GM19025 (cell line): Measurements from ENCODE around the gene PRXL2B.
A peak's percentile ranks its signal among the peaks of the same experiment; 100 is the strongest.

Source experiments
- ATAC-seq: cut with Tn5 transposase; IDR thresholded peaks from one replicate; pipeline ENCODE4 v1.9.1; 2021; ENCODE audit warnings: mild to moderate bottlenecking, low read depth, moderate library complexity; ENCODE audit not compliant: unreplicated experiment

Gene PRXL2B

DNA sequence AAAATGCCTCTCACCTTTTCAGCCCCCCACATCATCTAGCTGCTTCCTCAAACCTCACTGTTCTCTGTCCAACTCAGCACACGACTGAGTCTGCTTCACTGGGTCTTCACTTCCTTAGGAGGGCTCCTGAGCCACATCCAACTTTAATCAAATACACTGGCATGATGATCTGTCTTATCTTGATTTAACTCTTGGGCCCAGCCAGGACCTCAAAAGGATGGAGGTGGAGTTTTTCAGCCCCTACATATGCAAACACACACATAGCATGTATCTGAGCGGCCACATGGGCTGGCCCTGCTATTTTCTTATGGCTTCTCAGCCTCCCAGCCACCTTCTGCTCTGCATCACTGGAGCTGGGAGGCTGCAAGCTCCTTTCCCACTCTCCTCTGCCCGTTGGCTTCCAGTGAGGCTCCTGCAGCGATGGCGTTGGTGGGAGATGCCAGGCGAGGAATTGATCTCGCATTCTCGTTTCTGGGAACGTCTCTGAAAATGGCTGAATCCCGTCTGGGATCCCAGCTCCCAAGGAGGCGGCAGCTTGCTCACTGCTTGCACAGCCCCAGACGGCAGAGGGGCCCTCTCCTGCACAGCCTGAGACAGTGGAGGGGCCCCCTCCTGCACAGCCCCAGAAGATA is 1.8 kb upstream of the PRXL2B start:
- no peak for ATAC-seq

DNA sequence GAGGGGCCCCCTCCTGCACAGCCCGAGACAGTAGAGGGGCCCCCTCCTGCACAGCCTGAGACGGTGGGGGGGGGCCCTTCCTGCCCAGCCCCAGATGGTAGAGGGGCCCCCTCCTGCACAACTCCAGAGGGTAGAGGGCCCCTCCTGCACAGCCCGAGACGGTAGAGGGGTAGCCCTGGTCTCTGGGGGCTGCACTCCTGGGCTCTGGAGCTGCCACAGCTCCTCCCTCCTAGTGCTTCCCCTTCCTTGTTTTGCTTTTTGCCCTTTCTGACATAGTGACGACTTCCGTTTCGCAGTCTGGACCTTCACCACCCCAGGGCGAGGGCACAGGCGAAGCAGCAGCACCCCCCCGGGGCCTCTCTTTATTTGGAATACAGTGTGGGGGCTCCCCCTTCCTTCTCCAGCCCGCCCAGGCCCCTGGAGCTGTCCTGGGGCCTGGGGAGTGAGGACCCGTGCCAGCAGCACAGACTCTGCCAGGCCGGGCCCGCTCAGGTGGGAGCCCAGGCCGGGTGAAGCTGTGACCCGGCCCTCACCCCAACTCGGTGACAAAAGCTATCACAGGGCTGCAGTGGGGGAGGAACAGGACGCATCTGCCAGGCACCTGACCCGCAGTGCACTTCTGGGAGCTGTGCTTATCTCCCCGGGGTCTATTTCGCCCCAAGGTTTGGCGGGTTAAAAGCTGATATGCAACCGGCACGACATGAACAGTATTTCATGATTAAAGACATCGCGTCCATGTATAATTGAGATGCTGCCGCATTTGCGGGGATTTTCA is 1.1 kb upstream of the PRXL2B start:
- peak; percentile 38 for ATAC-seq

DNA sequence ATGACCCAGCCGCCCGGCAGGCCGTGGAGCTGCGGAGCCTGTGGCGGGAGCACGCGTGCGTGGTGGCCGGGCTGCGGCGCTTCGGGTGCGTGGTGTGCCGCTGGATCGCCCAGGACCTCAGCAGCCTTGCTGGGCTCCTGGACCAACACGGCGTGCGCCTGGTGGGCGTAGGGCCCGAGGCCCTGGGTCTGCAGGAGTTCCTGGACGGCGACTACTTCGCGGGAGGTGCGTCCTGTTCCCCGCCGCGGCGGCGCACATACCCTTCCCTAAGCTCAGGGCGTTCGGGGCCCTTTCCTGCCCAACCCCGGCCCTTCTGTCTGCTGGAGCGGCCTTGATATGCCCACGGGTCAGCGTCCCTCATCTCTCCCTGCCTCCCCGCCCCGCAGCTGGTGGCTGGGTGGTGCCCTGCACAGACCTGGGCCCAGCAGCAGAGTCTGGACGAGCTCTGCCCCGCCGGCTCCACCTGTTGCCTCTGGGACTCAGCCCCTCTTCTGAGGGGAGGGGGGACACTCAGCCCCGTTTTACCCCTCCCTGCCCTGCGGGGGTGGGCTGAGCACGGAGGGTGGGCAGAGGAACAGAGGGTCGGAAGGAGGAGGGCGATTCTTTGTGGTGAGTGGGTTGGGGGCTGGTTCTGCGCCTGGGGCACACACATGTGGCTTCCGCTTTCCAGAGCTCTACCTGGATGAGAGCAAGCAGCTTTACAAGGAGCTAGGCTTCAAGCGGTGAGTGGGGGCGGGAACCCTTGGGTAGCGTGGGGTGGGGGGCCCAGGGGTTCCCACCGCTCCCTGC is 688 bp downstream of the PRXL2B start:
- ATAC-seq: peak; percentile 1

DNA sequence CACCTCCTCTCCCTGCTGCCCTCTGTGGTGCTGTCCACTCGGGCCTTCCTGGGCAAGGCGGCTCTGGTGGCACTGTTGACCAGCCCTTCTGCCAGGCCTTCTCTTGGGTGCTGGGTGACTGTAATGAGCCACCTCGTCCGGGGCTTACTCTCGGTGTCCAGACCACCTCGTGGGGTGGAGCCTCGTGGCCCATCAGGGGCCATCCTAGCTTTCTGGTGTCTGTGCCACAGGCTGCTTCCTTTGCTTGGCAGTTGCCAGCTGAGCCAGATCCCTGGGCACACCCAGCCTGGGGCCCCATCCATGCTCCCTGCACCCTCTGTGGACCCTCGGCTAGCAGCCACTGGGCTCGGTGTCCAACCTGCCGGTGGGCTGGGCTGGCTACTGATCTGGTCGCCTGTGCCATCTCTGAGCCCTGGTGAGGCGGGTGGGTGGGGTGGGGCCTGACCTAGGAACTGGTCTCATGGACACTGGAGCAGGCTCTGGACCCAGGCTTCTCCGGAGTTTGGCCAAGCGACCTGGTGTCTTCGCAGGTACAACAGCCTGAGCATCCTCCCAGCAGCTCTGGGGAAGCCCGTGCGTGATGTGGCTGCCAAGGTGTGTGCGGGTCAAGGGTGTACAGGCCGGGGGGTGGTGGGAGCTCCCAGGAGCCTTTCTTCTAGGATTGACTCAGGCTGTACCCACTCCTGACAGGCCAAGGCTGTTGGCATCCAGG is 1.4 kb downstream of the PRXL2B start:
- ATAC-seq: no peak

DNA sequence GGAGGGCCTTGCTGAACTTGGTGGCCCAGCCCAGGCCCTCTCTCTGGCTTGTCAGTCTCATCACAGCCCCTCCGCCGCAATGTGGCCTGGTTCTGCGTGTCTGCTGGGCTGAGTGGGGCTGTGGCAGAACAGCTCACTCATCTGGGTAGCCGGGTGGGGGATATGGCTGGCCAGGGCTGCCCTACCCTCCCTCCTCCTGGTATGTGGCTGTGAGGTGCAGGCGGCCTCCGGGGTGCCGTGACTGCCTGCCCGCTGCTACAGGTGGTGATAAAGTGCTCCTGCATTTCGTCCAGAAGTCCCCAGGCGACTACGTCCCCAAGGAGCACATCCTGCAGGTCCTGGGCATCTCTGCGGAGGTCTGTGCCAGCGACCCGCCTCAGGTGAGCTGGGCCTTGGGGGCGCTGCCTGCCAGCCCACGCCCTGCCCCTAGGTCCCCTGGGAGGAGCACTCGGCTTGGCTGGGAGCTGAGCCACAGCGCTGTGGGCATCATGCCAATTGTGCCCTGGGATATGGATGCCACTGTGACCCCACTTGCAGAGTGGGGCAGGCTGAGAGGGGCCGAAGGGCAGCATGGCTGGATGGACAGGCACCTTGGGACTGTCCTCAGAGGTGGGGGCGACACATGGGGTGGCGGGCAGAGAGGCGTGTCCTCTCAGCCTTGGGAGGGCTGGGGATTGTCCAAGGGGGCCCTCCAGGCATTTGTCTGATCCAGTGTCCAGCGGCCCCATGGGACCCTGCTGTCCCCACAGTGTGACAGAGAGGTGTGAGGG is 2.3 kb downstream of the PRXL2B start:
- no peak for ATAC-seq

- no peak for ATAC-seq
Observed at GRCh38 chr1:2589431-2590232, 3.1 kb downstream of the PRXL2B start.

DNA sequence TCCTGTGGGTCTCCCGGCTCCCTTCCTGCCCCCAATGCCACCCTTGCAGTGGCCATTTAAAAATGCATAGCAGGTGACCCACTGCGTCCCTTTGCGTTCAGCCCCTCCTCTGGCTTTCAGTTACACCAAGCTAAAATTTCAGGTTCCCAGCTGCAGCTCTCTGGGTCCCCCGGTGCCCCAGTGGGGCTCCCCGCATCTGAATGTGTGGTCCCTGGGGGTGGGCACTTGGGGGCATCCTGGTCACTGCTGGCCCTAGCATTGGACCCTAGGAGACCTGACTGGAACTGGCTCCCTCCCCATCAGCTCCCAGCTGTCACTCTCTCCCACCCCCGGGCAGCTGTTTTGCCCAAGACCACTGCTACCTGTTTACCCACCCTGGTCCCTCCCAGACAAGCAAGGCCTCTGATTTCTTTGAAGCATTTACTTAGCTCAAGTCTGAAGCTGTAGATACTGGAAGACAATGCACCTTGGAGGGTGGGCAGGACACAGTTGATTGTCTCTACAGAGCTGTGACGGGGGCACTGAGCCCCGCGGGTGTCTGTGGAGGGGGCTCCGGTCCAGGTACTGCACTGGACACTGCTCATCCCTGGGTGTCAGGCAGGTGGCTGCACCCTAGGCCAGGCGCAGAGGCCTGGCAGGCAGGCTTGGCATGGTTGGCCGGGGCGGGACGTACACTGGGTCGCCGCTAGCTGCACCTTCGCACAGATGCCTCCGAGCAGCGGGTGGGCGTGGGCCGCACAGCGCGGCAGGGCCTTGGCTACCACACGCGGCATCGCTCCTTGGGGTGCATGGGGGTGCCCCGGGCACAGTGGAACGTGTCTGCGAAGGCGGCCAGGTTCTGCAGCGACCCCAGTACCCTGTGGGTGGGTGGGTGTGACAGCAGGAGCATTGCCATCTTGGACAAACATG is 3.9 kb downstream of the PRXL2B start:
- ATAC-seq: no peak

DNA sequence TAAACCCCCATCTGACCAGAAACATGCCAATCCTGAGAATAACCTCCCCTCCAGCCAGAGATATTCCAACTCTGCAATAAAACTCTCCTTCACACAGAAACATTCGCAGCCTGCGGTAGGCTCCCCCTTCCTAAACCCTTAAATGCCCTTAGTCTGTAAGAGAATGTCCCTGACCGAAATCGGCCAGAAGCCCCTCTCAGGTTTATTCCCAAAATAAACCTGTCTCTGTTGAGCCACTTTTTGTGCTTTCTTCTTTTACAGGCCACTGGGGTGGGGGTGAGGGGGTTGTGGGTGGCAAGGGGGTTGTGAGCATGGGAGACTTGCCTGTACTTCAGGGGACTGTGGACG is 4.6 kb downstream of the PRXL2B start:
- no peak for ATAC-seq

GRCh38 chr1:2591581-2592261 is 5.1 kb downstream of the PRXL2B start:
- no peak for ATAC-seq

DNA sequence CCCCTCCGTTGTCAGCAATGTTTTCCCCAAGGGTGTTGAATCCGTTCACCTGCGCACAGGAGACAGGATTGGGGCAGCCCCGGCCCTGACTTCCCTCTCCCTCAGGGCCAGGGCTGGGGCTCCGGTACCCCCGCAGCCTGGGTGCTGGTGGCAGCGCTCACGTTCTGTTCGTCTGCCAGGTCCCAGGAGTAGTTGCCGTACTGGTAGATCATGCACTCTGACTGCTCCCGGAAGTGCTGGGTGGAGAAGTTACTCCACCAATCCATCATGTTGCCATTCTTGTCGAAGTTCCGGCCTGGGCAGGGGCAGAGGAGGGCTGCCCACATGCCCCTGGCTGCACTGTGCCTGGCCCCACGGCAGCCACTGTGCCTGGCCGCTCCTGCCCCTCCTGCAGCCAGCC is 6.1 kb downstream of the PRXL2B start:
- ATAC-seq: no peak

DNA sequence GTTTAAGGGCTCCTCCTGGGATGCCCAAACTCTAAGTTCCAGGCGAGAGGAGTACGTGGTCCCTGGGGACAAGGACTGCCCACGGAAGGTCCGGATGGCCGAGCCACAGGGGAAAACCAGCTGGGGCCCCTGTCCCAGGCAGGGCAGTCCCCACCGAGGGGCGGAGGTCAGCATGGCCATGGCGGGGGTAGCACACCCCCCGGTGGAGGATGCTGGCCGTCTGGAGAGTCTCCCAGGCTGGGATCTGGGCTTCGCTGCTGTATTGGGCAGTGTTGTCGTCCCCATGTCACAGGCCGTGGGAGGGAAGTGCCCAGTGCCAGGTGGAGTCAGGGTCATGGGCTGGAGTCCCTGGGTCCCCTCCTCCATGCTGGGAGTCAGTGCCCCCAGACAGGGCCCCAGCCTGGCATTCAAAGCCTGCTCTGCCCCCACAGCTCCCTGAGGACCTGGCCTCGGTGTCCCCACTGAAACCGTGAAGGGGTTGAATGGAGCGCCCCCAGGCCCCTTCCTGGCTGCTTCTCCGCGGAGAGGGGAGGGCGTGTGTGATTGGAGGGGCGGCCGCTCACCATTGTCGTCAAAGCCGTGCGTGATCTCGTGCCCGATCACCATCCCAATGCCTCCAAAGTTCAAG is 6.8 kb downstream of the PRXL2B start:
- ATAC-seq: no peak

- ATAC-seq: no peak
Observed at GRCh38 chr1:2594001-2594640, 7.5 kb downstream of the PRXL2B start.

DNA sequence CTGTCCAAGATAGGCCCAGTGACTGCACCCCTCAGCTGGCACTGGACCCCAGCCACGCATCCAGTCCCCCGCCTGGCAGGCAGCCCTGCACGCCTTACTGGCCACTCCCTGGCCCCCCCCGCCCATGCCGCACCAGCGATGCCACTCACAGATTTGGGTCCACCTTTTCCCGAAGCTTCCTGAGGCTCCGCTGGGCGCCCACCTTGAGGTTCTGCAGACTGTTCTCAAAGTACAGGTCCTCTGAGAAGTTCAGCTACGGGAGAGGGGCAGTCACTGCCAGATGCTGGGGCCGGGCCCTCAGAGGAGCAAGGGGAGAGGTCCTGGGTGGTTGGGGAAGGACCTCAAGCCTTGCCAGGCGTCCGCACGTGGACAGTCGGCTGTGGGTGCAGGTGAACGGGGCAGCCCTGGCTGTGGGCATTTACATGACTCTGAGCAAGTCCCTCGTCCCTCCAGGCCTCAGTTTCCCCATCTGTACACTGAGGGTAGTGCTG is 8.1 kb downstream of the PRXL2B start:
- ATAC-seq: no peak

- ATAC-seq: no peak
Observed at GRCh38 chr1:2595261-2595811, 8.8 kb downstream of the PRXL2B start.

GRCh38 chr1:2595812-2596529 is 9.4 kb downstream of the PRXL2B start:
- ATAC-seq: no peak
